Activated CD8-positive, alpha-beta memory T cell treated with anti-CD3 and anti-CD28 coated beads, Interleukin-2, amount 50 U/mL, for 4 hours (primary cell): Measurements from ENCODE around the gene C21orf91.
"Not testable (repeated sequence)": the region's sequence is repeated elsewhere in the genome, so short reads cannot be mapped to it uniquely, and the experiment has no call there.

Source experiments
- DNase-seq: peaks from one replicate; pipeline ENCODE4 v3.0.0-alpha.2; 2020

Gene C21orf91

DNA sequence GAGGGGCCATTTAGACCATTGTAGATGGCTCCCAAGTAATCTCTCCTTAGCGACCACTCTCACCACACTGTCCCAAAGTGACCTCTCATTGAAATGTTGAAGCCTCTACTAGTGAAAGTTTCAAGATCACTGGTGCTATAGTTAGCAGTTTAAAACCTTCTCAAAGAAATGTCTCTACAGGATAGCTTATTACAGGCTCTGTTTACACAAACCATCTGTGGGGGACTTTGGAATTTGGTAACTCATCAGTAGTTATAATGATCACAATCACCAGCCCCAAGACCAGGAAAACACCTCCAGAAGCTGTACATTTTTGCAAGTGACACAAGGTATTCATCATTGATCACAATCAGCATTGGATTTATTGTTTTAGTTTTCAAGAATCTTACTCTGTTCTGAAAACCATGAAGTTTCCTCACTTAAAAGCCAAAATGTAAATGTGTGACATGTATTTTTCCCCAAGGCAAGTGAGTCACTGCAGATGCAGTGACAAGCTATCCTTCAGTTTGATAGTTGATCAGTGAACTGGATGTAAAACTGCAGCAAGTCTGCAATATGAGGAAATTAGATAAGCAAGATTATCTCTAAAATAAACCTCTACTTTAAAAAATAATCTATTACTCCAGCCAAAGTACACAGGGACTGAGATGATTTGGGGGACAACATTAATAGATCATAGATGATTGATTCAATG is 41.9 kb downstream of the C21orf91 start:
- DNase-seq: no peak

DNA sequence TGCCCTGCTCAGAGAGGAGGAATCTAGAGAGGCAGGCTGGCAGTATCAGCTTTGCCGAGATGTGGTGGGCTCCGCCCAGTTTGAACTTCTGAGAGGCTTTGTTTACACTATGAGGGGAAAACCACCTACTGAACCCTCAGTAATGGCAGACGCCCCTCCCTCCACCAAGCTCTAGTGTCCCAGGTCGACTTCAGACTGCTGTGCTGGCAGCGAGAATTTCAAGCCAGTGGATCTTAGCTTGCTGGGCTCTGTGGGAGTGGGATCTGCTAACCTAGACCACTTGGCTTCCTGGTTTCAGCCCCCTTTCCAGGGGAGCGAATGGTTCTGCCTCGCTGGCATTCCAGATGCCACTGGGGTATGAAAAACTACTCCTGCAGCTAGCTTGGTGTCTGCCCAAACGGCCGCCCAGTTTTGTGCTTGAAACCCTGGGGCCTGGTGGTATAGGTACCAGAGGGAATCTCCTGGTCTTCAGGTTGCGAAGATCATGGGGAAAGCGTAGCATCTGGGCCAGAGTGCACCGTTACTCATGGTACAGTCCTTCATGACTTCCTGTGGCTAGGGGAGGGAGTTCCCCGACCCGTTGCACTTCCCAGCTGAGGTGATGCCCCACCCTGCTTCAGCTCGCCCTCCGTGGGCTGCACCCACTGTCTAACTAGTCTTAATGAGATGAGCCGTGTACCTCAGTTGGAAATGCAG is 43.6 kb downstream of the C21orf91 start:
- DNase-seq: peak; percentile 68

DNA sequence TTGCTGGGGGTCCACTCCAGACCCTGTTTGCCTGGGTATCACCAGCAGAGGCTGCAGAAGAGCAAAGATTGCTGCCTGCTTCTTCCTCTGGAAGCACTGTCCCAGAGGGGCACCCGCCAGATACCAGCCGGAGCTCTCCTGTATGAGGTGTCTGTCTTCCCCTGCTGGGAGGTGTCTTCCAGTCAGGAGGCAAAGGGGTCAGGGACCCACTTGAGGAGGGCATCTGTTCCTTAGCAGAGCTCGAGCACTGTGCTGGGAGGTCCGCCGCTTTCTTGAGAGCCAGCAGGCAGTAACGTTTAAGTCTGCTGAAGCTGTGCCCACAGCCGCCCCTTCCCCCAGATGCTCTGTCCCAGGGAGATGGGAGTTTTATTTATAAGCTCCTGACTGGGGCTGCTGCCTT is 44.1 kb downstream of the C21orf91 start:
- DNase-seq: not testable (repeated sequence)

DNA sequence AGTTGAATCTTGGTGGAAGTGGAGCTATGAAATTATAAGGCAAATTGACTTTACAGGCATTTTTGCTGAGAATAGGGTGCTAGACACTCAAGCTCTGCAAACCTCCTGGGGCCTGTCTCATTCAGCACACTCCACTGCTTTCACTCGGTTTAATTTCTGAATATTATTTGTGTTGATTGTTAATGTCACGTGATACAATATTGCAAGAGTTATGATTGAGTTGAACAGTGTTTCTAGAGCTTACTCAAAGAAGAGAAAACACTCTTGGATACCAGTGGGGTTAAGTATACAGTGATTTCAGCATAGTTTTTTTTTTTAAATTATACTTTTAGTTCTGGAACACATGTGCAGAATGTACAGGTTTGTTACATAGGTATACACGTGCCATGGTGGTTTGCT is 49.7 kb downstream of the C21orf91 start:
- DNase-seq: no peak

DNA sequence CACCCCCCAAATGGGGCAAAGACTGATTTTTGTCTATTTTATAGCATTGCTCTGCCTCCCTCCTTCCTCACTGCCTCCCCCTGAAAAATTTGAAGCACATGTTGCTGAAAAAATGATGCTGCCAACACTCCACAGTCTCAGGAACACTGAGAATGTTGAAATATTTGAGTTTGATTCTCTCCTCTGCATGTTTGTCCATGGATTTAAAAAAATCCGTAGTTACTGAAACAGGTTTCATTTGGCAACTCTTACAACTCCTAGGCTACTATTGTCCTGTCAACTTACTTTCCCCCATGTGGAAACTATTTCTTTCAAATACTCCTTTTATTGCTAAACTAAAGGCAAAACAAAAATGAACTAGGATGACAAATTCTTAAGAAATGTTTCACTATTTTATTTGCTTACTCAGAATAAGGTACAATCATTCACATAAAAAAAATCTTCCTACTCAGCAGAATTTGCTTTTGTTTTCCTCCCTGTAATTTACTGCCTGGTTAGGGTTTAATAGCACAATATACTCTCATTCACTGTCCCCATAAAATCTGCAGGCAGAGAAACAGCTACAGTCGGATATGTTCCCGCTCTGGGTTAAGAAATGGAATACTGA is 50.2 kb downstream of the C21orf91 start:
- no peak for DNase-seq

DNA sequence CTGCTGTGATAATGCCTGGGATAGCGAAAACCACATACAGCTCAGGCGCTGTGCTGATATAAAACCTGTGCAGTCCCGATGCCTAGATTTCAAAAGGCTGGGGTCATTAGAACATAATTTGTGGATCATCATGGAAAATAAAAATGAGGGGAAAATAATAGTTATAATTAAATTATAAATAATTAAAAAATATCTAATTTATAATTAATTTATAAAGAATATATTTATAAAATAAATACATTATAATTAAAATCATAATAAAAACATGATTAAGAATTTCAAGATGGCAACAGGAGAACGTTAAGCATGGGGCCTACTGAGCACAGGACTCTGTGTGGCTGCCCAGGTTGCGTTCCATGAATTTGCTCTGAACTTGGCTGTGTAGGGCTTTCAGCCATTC is 53.9 kb downstream of the C21orf91 start:
- DNase-seq: no peak

DNA sequence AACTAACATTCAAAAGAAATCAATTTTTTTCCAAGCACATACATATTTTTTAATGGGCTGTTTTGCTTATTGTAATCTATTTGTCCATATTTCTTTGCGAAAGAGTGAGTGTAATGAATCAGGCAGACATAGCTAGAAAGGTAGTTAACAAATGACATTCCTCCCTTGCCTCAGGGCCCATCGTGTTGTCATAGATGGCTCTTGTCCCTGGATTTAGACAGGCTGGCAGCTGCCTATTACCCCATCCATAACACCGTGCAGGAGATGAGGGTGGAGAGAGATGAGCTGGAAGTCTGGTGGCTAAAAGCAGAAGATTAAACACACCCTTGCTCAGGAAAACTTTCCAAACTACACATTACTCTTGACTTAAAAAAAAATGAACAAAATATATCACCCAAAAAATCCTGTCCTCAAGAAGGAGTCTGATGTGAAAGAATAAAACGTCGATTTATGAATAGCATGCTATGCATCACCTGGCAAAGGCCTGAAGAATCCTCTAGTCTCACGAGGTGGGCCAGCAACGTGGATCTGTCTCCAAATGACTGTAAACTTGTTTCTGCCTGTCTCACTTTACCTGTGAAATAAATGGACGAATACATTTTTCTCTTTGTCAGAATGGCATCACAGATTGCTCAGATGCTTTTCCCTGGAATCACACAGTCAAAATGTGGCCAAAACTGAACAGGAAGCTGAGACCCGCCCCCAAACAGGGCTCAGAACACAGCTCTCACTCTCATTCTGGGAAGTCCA is 55.7 kb downstream of the C21orf91 start:
- no peak for DNase-seq

DNA sequence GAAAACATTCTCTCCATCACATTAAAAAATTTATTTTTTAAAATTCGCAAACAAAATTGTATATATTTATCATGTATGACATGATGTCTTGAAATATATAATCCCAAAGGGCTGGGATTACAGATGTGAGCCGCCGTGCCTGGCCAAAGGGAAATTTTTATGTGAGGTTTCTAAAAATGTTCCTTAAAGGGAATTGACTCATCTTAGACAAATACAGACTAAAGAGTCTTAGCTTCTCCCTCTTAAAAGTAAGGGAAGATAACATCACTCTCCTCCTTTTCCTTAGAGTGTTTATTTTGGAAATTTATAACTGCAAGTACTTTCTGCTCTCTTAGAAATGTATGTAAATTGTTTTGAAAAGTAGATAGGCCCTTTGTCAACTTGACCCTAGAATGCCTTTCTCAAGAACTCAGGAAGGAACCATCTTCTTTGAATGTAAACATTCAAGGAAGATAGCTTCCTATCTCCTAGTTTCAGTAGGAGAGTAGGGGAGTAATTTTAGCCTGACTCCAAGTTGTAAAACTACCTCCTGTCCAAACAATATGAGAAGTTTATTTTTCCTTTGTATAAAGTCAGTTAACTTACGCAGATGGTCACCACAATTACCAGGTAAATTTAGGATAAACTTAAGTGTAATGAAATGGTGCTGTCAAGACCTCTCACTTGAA is 59.5 kb downstream of the C21orf91 start:
- no peak for DNase-seq

DNA sequence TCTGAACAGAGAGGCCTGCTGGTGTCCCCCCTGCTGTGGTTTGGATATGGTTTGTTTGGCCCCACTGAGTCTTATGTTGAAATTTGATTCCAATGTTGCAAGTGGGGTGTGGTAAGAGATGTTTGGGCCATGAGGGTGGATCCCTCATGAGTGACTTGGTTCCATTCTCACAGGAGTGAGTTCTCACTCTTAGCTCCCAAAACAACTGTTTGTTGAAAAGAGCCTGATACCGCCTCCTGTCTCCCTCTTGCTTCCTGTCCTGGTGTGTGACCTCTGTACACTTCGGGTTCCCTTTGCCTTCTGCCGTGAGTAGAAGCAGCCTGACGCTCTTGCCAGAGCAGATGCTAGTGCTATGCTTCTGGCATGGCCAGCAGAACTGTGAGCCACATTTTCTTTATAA is 60.5 kb downstream of the C21orf91 start:
- DNase-seq: no peak

DNA sequence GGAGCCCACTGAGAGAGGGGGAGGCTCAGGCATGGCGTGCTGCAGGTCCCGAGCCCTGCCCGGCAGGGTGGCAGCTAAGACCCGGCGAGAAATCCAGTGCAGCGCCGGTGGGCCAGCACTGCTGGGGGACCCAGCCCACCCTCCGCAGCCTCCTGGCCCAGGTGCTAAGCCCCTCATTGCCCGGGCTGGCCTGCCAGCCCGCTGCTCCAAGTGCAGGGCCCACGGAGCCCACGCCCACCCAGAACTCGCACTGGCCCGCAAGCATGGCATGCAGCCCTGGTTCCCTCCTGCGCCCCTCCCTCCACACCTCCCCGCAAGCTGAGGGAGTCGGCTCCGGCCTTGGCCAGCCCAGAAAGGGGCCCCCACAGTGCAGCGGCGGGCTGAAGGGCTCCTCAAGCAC is 61.5 kb downstream of the C21orf91 start:
- no peak for DNase-seq

DNA sequence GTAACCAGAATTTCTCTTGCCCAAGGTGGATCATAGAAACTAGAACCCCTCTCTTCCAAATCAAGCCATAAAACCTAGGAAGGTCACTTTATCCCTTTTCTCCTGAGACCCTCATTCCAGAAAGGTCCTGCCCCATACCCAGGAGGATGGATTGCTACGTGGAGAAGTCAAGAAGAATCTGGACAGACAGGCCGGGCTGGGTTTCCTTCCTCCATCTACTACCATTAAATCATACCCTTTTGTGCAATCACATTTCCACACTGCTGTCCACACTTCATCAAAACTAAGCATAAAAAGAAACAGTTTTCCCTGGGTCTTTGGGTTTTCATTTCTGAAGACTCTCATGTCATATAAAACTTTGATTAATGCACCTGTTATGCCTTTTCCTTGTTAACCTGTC is 65.4 kb downstream of the C21orf91 start:
- DNase-seq: no peak

DNA sequence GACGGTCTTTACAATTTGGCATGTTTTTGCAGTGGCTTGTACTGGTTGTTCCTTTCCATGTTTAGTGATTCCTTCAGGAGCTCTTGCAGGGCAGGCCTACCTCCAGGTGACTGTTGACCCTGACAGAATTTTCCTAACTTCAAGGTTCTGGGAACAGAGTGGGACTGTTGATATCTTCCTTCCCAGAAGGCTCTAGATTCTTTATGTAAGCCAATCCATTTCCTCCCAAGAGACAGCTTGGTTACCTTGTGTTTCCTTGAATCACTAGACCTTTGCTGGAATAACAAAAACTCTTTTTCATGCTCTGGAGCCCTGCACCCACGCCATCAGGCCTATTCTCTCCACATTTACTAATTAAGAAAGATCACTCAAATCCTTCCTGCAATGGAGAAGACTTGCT is 67.0 kb downstream of the C21orf91 start:
- no peak for DNase-seq

DNA sequence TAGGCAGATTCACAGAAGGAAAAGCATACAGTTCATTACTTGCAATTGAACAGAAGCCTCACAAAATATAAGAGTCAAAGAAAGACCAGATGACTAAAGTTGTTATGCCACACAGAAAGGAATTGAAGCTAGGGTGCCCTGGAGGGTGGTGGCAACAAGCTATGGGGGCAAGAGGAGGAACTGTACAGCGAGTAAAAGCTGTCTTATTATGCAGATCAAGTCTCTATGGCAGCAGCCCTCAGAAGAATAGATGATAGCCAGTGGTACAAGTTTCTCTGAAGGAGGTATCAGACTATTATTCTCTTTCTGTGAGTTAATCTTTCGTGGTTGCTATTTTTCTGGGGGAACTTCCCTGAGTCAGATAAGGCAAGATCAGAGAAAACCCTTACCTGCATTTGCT is 72.2 kb downstream of the C21orf91 start:
- no peak for DNase-seq

DNA sequence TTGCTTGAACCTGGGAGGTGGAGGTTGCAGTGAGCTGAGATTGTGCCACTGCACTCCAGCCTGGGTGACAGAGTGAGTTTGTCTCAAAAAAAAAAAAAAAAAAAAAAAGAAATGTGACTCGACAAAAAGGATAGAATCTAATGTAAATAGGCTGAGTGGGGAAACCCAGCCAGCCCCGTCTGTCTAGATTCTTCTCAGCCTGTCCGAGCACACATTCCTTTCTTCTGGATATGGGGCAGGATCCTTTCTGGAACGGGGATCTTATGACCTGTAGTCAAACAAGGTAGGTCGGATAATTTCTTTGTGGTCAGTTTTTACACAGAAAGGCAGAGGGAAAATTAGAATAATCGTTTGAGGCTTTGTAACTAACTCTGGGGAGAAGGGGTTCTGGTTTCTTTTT is 74.1 kb downstream of the C21orf91 start:
- no peak for DNase-seq

DNA sequence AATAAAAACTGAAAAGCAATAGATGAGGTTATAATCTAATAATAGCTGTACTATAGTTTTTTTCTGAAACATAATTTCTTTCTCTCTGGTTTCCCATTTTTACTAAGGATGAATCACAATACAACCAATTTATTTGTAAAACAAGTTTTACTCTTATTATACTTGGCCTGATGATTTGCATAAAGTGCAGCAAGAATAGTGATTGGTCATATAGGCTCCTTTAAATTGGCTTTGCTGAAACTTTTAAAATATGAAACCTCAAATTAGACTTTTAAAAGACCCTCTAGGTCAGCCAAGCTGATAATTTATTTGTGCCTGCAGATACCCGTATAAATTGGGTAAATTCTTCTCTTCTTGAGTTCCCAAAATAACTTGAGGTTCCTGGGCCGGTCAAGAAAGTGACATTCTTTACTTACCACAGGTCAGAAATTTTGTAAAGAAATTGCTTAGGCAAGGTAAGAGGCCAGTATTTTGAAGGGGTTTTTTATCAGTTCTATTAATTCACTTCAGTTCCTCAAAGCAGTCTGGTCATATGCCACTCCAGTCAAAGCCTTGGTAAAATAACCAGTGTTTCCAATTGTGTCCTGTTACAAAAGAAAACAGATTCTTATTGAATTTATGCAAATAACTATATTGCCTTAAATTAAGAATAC is 76.1 kb downstream of the C21orf91 start:
- DNase-seq: no peak

DNA sequence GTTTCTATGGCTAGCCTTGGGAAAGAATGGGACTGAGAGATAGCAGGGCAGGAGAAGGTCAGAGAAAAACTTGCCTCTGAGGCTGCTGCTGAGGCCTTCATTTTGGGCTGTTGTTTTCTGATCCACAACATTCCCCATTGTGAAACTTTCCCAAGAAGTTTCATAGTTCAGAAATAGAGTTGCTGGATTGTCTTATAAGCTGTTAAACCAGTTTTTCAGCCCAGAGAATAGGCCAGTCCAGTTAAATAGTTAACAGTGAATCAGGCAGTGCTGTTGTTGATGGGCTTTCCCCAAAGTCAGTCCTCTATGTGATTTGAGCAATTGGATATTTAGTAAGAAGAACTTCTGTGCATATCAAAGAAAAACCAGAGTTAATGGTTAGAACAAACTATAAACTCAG is 77.0 kb downstream of the C21orf91 start:
- no peak for DNase-seq
